Smooth muscle cell (in vitro differentiated cells): ENCODE measurements around the gene AGPAT3. TPM values are rescaled to one million over a fixed set of nuclear protein-coding genes. Genes with fewer than 3 reads are reported as not detected.

ENCODE experiments used
- DNase-seq: peaks from one replicate; lab custom pipeline; 2025; ENCODE audit not compliant: unreplicated experiment; lab: John Stamatoyannopoulos, UW
- H2AFZ ChIP-seq: fragments of 200-600 bp; sonication (generic); 2 replicates; pipeline ENCODE4 v1.6.0; 2016; ENCODE audit warnings: antibody characterized with exemption, low read depth, mild to moderate bottlenecking
- H3F3A ChIP-seq: fragments of 200-600 bp; sonication (generic); 2 replicates; pipeline ENCODE4 v1.6.0; 2017; ENCODE audit warnings: antibody characterized with exemption, low read depth
- H3K27ac ChIP-seq: fragments of 200-600 bp; sonication (generic); 2 replicates; pipeline ENCODE4 v1.5.1; 2016; ENCODE audit warnings: low read depth, mild to moderate bottlenecking
- H3K27me3 ChIP-seq: fragments of 200-600 bp; sonication (generic); 2 replicates; pipeline ENCODE4 v1.6.1; 2016; ENCODE audit warnings: low read depth, mild to moderate bottlenecking
- H3K36me3 ChIP-seq: fragments of 200-600 bp; sonication (generic); 2 replicates; pipeline ENCODE4 v1.5.1; 2016; ENCODE audit warnings: low read depth
- H3K4me1 ChIP-seq: fragments of 200-600 bp; sonication (generic); 2 replicates; pipeline ENCODE4 v1.5.1; 2016; ENCODE audit warnings: low read depth
- H3K4me2 ChIP-seq: fragments of 200-600 bp; sonication (generic); 2 replicates; pipeline ENCODE4 v1.6.0; 2016; ENCODE audit warnings: mild to moderate bottlenecking
- H3K4me3 ChIP-seq: fragments of 200-600 bp; sonication (generic); 2 replicates; pipeline ENCODE4 v1.5.1; 2016; ENCODE audit warnings: mild to moderate bottlenecking
- H3K79me2 ChIP-seq: fragments of 200-600 bp; sonication (generic); 2 replicates; pipeline ENCODE4 v1.6.0; 2016; ENCODE audit warnings: low read depth, mild to moderate bottlenecking
- H3K9ac ChIP-seq: fragments of 200-600 bp; sonication (generic); 2 replicates; pipeline ENCODE4 v1.6.0; 2016; ENCODE audit warnings: low read depth
- H3K9me3 ChIP-seq: fragments of 200-600 bp; sonication (generic); replicated peaks from 2 replicates; pipeline ENCODE4 v1.5.1; 2016; ENCODE audit warnings: low read depth
- H4K20me1 ChIP-seq: fragments of 200-600 bp; sonication (generic); 2 replicates; pipeline ENCODE4 v1.6.0; 2016; ENCODE audit warnings: low read depth
- CTCF ChIP-seq: fragments of 200-600 bp; sonication (generic); IDR thresholded peaks from 2 replicates; pipeline ENCODE4 v1.5.1; 2017; ENCODE audit warnings: borderline replicate concordance, mild to moderate bottlenecking, antibody characterized with exemption; ENCODE audit not compliant: insufficient read depth, poor library complexity, severe bottlenecking
- WGBS: methylation state at CpG from one replicate; pipeline ENCODE4 v1.1.7; 2016; ENCODE audit warnings: low lambda C conversion rate; 5-methylcytosine and 5-hydroxymethylcytosine counted together
- polyA plus RNA-seq: library from polyadenylated mRNA; unstranded; fragments of >200 nt; fragmentation: Nextera tagmentation; extraction: Ambion mirVana; gene quantifications from 2 replicates; pipeline ENCODE4 v1.2.1, GENCODE V29; 2016
- total RNA-seq: library from RNA; depleted of rRNA; stranded (reverse); fragments of >200 nt; gene quantifications from 2 replicates; pipeline ENCODE4 v1.2.3, GENCODE V29; 2014

Gene AGPAT3
- total and polyA plus RNA-seq, 2 experiments from 2014 or later: 10.9 to 17.2 TPM

DNA sequence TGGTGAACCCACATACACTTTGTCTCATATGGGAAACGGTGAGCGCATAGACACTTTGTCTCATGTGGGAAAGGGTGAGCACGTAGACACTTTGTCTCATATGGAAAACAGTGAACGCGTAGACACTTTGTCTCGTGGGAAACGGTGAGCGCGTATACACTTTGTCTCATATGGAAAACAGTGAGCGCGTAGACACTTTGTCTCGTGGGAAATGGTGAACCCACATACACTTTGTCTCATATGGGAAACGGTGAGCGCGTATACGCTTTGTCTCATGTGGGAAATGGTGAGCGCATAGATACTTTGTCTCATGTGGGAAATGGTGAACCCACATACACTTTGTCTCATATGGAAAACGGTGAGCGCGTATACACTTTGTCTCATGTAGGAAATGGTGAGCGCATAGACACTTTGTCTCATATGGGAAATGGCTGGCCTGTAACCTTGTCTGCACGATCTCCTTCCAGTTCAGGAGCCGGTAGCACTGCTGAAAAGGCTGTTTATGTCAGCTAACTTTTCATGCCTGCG lies 96.4 kb downstream of the AGPAT3 start:
- Histone ChIP-seq H3K36me3 (no peaks in the 10 kb centered on the region), H3K4me2 (no peak overlapping the region), H3K27ac (no peak overlapping the region), H3K9ac (no peak overlapping the region), H3K9me3 (no peaks in the 10 kb centered on the region), H4K20me1 (peaks cover 27% of the 10 kb centered on the region), H3K4me1 (no peaks in the 10 kb centered on the region), H3F3A (no peaks in the 10 kb centered on the region), H3K79me2 (no peaks in the 10 kb centered on the region), H3K27me3 (no peaks in the 10 kb centered on the region), H3K4me3 (no peak overlapping the region), H2AFZ (no peak overlapping the region)
- no peak for TF ChIP-seq CTCF
- WGBS: 87% methylated on average over 24 of the region's 24 CpGs
- DNase-seq: no peak

GRCh38 chr21:43965911-43966585 lies 101.0 kb downstream of the AGPAT3 start:
- Histone ChIP-seq H2AFZ (no peak overlapping the region), H3K27me3 (no peaks in the 10 kb centered on the region), H3F3A (no peaks in the 10 kb centered on the region), H3K36me3 (no peaks in the 10 kb centered on the region), H3K4me2 (no peak overlapping the region), H3K4me1 (no peaks in the 10 kb centered on the region), H4K20me1 (peaks cover 8% of the 10 kb centered on the region), H3K9me3 (no peaks in the 10 kb centered on the region), H3K4me3 (no peak overlapping the region), H3K27ac (no peak overlapping the region), H3K79me2 (no peaks in the 10 kb centered on the region), H3K9ac (no peak overlapping the region)
- DNase-seq: no peak
- no peak for TF ChIP-seq CTCF
- WGBS: 90% methylated on average over 17 of the region's 17 CpGs

- H3K27me3 ChIP-seq: no peaks in the 10 kb centered on the region
- 89% methylated on average over 18 of the region's 18 CpGs for WGBS
- H3K36me3 ChIP-seq: no peaks in the 10 kb centered on the region
- no peaks in the 10 kb centered on the region for H3F3A ChIP-seq
- H3K4me3 ChIP-seq: no peak overlapping the region
- no peaks in the 10 kb centered on the region for H3K4me1 ChIP-seq
- DNase-seq: no peak
- H3K9ac ChIP-seq: no peak overlapping the region
- H2AFZ ChIP-seq: no peak overlapping the region
- no peaks in the 10 kb centered on the region for H3K79me2 ChIP-seq
- no peaks in the 10 kb centered on the region for H3K9me3 ChIP-seq
- H4K20me1 ChIP-seq: peaks cover 8% of the 10 kb centered on the region
- H3K27ac ChIP-seq: no peak overlapping the region
- H3K4me2 ChIP-seq: no peak overlapping the region
- no peak for TF ChIP-seq CTCF
Observed at GRCh38 chr21:43966946-43967512, 102.0 kb downstream of the AGPAT3 start.

DNA sequence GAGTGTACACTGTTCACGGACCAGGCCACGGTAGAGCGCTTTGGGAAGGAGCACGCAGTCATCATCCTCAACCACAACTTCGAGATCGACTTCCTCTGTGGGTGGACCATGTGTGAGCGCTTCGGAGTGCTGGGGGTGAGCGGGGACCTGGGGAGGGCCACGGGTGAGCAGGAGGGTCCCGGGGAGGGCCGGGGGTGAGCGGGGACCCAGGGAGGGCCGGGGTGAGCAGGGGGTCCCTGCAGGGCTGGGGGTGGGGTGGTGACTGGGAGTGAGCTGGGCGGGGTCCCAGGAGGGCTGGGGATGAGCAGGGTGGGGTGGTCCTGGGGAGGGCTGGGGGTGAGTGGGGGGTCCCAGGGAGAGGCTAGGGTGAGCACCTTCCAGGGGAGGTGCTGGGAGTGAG lies 103.0 kb downstream of the AGPAT3 start:
- Histone ChIP-seq H3K79me2 (no peaks in the 10 kb centered on the region), H2AFZ (no peak overlapping the region), H3K36me3 (no peaks in the 10 kb centered on the region), H3K4me2 (no peak overlapping the region), H3K4me1 (no peaks in the 10 kb centered on the region), H4K20me1 (peaks cover 8% of the 10 kb centered on the region), H3K9ac (no peak overlapping the region), H3F3A (no peaks in the 10 kb centered on the region), H3K27me3 (no peaks in the 10 kb centered on the region), H3K27ac (no peak overlapping the region), H3K9me3 (no peaks in the 10 kb centered on the region), H3K4me3 (no peak overlapping the region)
- no peak for TF ChIP-seq CTCF
- no peak for DNase-seq
- 98% methylated on average over 15 of the region's 15 CpGs for WGBS
